ENCODE measurements around the gene SLC1A7.

DNA sequence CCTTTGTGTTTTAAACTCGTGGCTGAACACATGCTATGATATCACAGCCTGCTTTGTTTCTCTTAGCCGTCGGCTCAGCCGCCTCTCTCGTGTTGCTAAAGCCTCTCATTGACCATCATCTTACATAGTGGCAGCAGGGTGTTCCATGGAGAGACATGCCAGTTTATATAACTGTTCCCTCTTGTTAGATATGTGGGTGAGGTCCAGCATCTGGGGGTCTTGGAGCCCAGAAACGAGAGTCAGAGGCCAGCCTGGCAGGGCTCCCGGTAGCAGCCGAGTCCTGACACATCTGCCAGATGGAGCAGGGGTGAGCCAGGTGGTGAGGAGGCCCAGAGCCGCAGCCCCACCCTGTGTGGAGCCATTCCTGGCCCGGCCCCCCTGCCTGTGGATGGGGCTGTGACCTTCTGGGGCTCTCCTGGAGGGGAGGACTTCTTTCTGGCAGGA lies 68.5 kb downstream of the SLC1A7 start:
- TF ChIP-seq, protein P1, sequence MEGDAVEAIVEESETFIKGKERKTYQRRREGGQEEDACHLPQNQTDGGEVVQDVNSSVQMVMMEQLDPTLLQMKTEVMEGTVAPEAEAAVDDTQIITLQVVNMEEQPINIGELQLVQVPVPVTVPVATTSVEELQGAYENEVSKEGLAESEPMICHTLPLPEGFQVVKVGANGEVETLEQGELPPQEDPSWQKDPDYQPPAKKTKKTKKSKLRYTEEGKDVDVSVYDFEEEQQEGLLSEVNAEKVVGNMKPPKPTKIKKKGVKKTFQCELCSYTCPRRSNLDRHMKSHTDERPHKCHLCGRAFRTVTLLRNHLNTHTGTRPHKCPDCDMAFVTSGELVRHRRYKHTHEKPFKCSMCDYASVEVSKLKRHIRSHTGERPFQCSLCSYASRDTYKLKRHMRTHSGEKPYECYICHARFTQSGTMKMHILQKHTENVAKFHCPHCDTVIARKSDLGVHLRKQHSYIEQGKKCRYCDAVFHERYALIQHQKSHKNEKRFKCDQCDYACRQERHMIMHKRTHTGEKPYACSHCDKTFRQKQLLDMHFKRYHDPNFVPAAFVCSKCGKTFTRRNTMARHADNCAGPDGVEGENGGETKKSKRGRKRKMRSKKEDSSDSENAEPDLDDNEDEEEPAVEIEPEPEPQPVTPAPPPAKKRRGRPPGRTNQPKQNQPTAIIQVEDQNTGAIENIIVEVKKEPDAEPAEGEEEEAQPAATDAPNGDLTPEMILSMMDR (IDR thresholded peaks at IDR 0.05; ENCODE audit: low read depth, low read length): no peak
- TF ChIP-seq POLR2A (IDR thresholded peaks at IDR 0.05; ENCODE audit: extremely low read depth, insufficient read length): no peak
- TF ChIP-seq, protein P2, sequence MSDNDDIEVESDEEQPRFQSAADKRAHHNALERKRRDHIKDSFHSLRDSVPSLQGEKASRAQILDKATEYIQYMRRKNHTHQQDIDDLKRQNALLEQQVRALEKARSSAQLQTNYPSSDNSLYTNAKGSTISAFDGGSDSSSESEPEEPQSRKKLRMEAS (IDR thresholded peaks at IDR 0.05; ENCODE audit: low read depth, low read length): no peak

All from NB4 (cell line).